ACC112 (cell line): Measurements from ENCODE around the gene PHF2.

Experiments used
- H2AFZ ChIP-seq: fragments of 200-600 bp; sonication (generic); one replicate; pipeline ENCODE4 v1.6.0; 2017; ENCODE audit warnings: antibody characterized with exemption, low read length; ENCODE audit not compliant: unreplicated experiment
- H3K27ac ChIP-seq: fragments of 200-600 bp; sonication (generic); 2 replicates; pipeline ENCODE4 v1.5.1; 2014; ENCODE audit warnings: low read depth, mild to moderate bottlenecking, antibody characterized with exemption, low read length, moderate library complexity
- H3K27me3 ChIP-seq: fragments of 200-600 bp; sonication (generic); 2 replicates; pipeline ENCODE4 v1.6.1; 2014; ENCODE audit warnings: mild to moderate bottlenecking, antibody characterized with exemption, low read length, moderate library complexity, mixed read lengths; ENCODE audit not compliant: insufficient read depth
- H3K36me3 ChIP-seq: fragments of 200-600 bp; sonication (generic); 2 replicates; pipeline ENCODE4 v1.6.1; 2016; ENCODE audit warnings: mild to moderate bottlenecking, antibody characterized with exemption, low read length, moderate library complexity, mixed read lengths; ENCODE audit not compliant: insufficient read depth
- H3K4me1 ChIP-seq: fragments of 200-600 bp; sonication (generic); one replicate; pipeline ENCODE4 v1.6.1; 2016; ENCODE audit warnings: low read length, mixed read lengths; ENCODE audit not compliant: insufficient read depth, unreplicated experiment, control insufficient read depth
- H3K4me3 ChIP-seq: fragments of 200-600 bp; sonication (generic); 2 replicates; pipeline ENCODE4 v1.5.1; 2014; ENCODE audit warnings: mild to moderate bottlenecking, low read depth, low read length
- H3K79me2 ChIP-seq: fragments of 200-600 bp; sonication (generic); one replicate; pipeline ENCODE4 v1.6.0; 2016; ENCODE audit warnings: low read length; ENCODE audit not compliant: control insufficient read depth, unreplicated experiment, insufficient read depth

Gene PHF2

GRCh38 chr9:93630806-93631411, 54.5 kb downstream of the PHF2 start:
- peaks cover 4% of the 10 kb centered on the region; the same call in 1 of the 2 replicates for H3K36me3 ChIP-seq
- H3K4me3 ChIP-seq, result no peak overlapping the region
- H3K27ac ChIP-seq, result no peak overlapping the region
- H3K79me2 ChIP-seq, result peaks cover 16% of the 10 kb centered on the region
- no peak overlapping the region for H2AFZ ChIP-seq
- no peaks in the 10 kb centered on the region for H3K27me3 ChIP-seq
- H3K4me1 ChIP-seq, result no peaks in the 10 kb centered on the region

- Histone ChIP-seq H2AFZ (no peak overlapping the region), H3K4me1 (no peaks in the 10 kb centered on the region), H3K27me3 (no peaks in the 10 kb centered on the region), H3K4me3 (no peak overlapping the region), H3K36me3 (peaks cover 22% of the 10 kb centered on the region), H3K79me2 (no peaks in the 10 kb centered on the region), H3K27ac (no peak overlapping the region)
Observed at GRCh38 chr9:93633492-93634221, 57.3 kb downstream of the PHF2 start.

DNA sequence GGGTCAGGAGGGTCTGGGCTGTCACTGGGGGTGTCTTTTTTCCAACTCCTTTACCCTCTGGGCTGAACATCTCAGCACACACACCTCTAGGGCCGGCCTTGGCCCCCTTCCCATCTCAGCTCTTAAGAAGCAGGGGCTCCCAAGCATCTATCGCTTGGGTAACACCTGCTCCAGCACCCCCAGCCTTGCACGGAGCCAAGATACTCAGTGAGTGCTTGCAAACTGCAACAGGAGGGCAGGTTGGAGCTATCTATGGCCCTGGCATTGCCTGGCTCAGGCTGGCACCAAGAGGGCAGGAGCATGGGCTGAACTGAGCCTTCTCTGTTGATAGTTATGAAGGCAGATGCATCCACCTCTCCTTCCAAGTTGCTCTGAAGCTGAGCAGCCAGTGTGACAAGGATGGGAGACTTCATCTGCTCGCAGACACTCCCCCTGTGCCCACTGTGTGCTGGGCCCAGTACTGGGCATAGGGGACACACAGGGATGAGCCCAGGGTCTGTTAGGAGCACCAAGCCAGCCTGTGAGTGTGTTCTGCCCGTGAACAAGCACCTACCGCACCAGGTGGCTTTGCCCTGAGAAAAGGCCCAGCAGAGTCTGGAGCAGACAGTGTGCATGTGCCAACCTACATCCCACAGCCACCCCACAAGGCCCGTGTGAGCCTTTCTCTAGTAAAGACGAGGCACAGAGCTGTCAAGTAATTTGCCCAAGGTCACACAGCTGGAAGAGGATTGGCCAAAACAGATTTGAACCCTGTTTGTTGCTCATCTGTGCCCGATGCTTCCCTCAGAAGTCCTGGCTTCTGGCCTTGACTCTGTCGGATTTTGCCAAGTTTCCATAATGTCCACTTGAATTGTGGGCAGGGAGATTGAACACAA, 58.2 kb downstream of the PHF2 start:
- Histone ChIP-seq H3K36me3 (peaks cover 25% of the 10 kb centered on the region), H3K4me3 (no peak overlapping the region), H3K27ac (no peak overlapping the region), H2AFZ (no peak overlapping the region), H3K27me3 (no peaks in the 10 kb centered on the region), H3K4me1 (no peaks in the 10 kb centered on the region), H3K79me2 (no peaks in the 10 kb centered on the region)

- Histone ChIP-seq H3K4me3 (no peak overlapping the region), H3K79me2 (no peaks in the 10 kb centered on the region), H2AFZ (no peak overlapping the region), H3K4me1 (no peaks in the 10 kb centered on the region), H3K27me3 (no peaks in the 10 kb centered on the region), H3K27ac (no peak overlapping the region), H3K36me3 (peaks cover 28% of the 10 kb centered on the region)
Observed at GRCh38 chr9:93635186-93636107, 59.1 kb downstream of the PHF2 start.

DNA sequence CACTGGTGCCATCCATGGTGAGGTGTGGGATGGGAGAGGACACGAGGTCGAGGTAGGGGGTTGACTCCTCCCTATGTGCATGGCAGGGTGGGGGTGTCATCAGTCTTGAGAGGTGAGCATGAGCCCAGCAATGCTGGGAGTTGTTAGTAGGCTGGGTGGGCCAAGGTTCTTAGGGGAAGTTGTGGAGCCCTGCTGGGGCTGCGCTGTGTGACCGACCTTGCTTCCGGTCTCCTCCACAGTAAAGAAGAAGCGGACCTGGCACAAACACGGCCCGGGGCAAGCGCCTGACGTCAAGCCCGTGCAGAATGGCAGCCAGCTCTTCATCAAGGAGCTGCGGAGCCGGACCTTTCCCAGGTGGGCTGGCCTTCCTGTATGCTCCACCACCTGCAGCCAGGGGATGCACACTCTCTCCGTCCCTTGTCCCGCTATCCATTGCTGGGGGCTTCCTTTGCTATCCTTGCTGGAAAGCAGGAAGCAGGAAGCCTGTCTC, 59.8 kb downstream of the PHF2 start:
- Histone ChIP-seq H3K36me3 (peaks cover 31% of the 10 kb centered on the region), H3K4me3 (no peak overlapping the region), H3K27me3 (no peaks in the 10 kb centered on the region), H2AFZ (no peak overlapping the region), H3K27ac (no peak overlapping the region), H3K4me1 (no peaks in the 10 kb centered on the region), H3K79me2 (no peaks in the 10 kb centered on the region)

- no peaks in the 10 kb centered on the region for H3K79me2 ChIP-seq
- H2AFZ ChIP-seq, result no peak overlapping the region
- no peaks in the 10 kb centered on the region for H3K27me3 ChIP-seq
- H3K4me1 ChIP-seq, result no peaks in the 10 kb centered on the region
- H3K27ac ChIP-seq, result no peak overlapping the region
- peaks cover 31% of the 10 kb centered on the region for H3K36me3 ChIP-seq
- H3K4me3 ChIP-seq, result no peak overlapping the region
Observed at GRCh38 chr9:93636667-93637066, 60.3 kb downstream of the PHF2 start.

DNA sequence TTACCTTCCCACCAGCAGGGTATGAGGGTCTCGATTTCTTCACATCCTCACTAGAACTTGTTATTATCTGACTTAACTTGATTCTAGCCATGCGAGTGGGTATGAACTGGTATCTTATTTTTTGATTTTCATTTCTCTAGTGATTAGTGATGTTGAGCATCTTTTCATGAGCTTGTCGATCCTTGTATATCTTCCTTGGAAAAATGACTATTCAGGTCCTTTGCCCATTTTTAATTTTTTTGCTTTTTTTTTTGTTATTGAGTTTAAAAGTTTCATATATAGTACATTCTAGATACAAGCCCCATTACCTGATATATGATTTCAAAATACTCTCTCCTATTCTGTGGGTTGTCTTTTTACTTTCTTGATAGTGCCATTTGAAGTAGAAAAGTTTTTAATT, 61.5 kb downstream of the PHF2 start:
- no peak overlapping the region for H3K4me3 ChIP-seq
- H3K27me3 ChIP-seq, result no peaks in the 10 kb centered on the region
- H3K4me1 ChIP-seq, result peaks cover 1% of the 10 kb centered on the region
- no peak overlapping the region for H2AFZ ChIP-seq
- H3K36me3 ChIP-seq, result peaks cover 31% of the 10 kb centered on the region
- H3K79me2 ChIP-seq, result no peaks in the 10 kb centered on the region
- no peak overlapping the region for H3K27ac ChIP-seq

- H3K79me2 ChIP-seq, result no peaks in the 10 kb centered on the region
- H3K36me3 ChIP-seq, result peaks cover 31% of the 10 kb centered on the region
- no peak overlapping the region for H2AFZ ChIP-seq
Observed at GRCh38 chr9:93640027-93640426, 63.6 kb downstream of the PHF2 start.

DNA sequence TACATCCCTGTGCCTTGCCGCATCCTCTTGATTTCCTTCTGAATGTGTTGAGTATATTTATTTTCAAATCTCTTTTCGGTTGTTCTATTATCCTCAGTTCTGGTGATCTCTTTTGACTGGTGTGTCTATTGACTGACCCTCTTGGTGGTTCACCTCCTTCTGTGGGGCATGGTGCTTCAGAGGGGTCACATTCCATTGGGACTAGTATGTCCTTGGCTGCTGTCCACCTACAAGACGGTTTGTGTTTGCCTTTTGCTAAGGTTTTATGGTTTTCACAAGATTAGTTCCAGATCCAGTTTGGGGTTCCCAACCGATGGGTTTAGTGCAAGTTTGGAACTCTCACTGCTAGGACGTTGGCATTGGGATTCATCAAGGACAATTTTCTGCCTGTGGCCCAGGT, 66.6 kb downstream of the PHF2 start:
- no peak overlapping the region for H3K27ac ChIP-seq
- no peak overlapping the region for H3K4me3 ChIP-seq
- peaks cover 15% of the 10 kb centered on the region for H3K36me3 ChIP-seq
- H3K79me2 ChIP-seq, result no peaks in the 10 kb centered on the region
- no peaks in the 10 kb centered on the region for H3K27me3 ChIP-seq
- H2AFZ ChIP-seq, result no peak overlapping the region
- H3K4me1 ChIP-seq, result peaks cover 8% of the 10 kb centered on the region

More at GRCh38 chr9:93640027-93640426, 63.6 kb downstream of the PHF2 start:
- H3K27me3 ChIP-seq, result no peaks in the 10 kb centered on the region
- peaks cover 8% of the 10 kb centered on the region for H3K4me1 ChIP-seq
- H3K27ac ChIP-seq, result no peak overlapping the region
- no peak overlapping the region for H3K4me3 ChIP-seq
